ENCODE measurements around the gene SLC39A9. TPM values are rescaled to one million over a fixed set of nuclear protein-coding genes. Genes with fewer than 3 reads are reported as not detected.

SLC39A9 gene
- total RNA-seq, 1 donor from 2014 or later: 17.2 TPM

GRCh38 chr14:69357544-69358200 is 40.8 kb upstream of the SLC39A9 start:
- peaks cover 16% of the 10 kb centered on the region for H3K4me1 ChIP-seq
- H3K36me3 ChIP-seq: no peaks in the 10 kb centered on the region
- no peak for TF ChIP-seq CTCF (IDR thresholded peaks at IDR 0.05; ENCODE audit: borderline replicate concordance)
- no peaks in the 10 kb centered on the region for H3K27me3 ChIP-seq (ENCODE audit: low read depth)
- DNase-seq: no peak
- no peaks in the 10 kb centered on the region for H3K9me3 ChIP-seq (replicated peaks)
- no peak overlapping the region for H3K27ac ChIP-seq (replicated peaks)
- no peak overlapping the region for H3K4me3 ChIP-seq
- intact Hi-C loops (cut with micrococcal nuclease): loop anchor here (10.0 kb wide), 1 partner anchor 113 kb away; no protein-coding TSS in a partner anchor

GRCh38 chr14:69358233-69358963 is 40.1 kb upstream of the SLC39A9 start:
- no peak overlapping the region for H3K27ac ChIP-seq (replicated peaks)
- H3K9me3 ChIP-seq (replicated peaks): no peaks in the 10 kb centered on the region
- H3K4me1 ChIP-seq: peaks cover 16% of the 10 kb centered on the region
- no peaks in the 10 kb centered on the region for H3K27me3 ChIP-seq (ENCODE audit: low read depth)
- no peak for DNase-seq
- intact Hi-C loops (cut with micrococcal nuclease): loop anchor here (10.0 kb wide), 1 partner anchor 114 kb away; no protein-coding TSS in a partner anchor
- no peak overlapping the region for H3K4me3 ChIP-seq
- H3K36me3 ChIP-seq: no peaks in the 10 kb centered on the region
- TF ChIP-seq CTCF (IDR thresholded peaks at IDR 0.05; ENCODE audit: borderline replicate concordance): no peak

- Histone ChIP-seq H3K9me3 (replicated peaks) (no peaks in the 10 kb centered on the region), H3K36me3 (no peaks in the 10 kb centered on the region), H3K4me1 (peaks cover 16% of the 10 kb centered on the region), H3K27ac (replicated peaks) (no peak overlapping the region), H3K27me3 (ENCODE audit: low read depth) (no peaks in the 10 kb centered on the region), H3K4me3 (no peak overlapping the region)
- no peak for TF ChIP-seq CTCF (IDR thresholded peaks at IDR 0.05; ENCODE audit: borderline replicate concordance)
- intact Hi-C loops (cut with micrococcal nuclease): loop anchor here (10.0 kb wide), 1 partner anchor 114 kb away; no protein-coding TSS in a partner anchor
- no peak for DNase-seq
Observed at GRCh38 chr14:69358966-69359365, 39.5 kb upstream of the SLC39A9 start.

GRCh38 chr14:69360438-69361108 is 37.9 kb upstream of the SLC39A9 start:
- intact Hi-C loops (cut with micrococcal nuclease): no loop called here
- H3K9me3 ChIP-seq (replicated peaks): no peaks in the 10 kb centered on the region

More at GRCh38 chr14:69360438-69361108, 37.9 kb upstream of the SLC39A9 start:
- Histone ChIP-seq H3K36me3 (no peaks in the 10 kb centered on the region), H3K27me3 (ENCODE audit: low read depth) (no peaks in the 10 kb centered on the region), H3K4me3 (no peak overlapping the region), H3K27ac (replicated peaks) (no peak overlapping the region), H3K4me1 (peaks cover 8% of the 10 kb centered on the region)
- TF ChIP-seq CTCF (IDR thresholded peaks at IDR 0.05; ENCODE audit: borderline replicate concordance): no peak
- DNase-seq: no peak
